ENCODE measurements around the gene MAGEB18. TPM values are rescaled to one million over a fixed set of nuclear protein-coding genes. Genes with fewer than 3 reads are reported as not detected.

MAGEB18 gene
- total RNA-seq (2012; rRNA removed), result not detected in 2 replicates

DNA sequence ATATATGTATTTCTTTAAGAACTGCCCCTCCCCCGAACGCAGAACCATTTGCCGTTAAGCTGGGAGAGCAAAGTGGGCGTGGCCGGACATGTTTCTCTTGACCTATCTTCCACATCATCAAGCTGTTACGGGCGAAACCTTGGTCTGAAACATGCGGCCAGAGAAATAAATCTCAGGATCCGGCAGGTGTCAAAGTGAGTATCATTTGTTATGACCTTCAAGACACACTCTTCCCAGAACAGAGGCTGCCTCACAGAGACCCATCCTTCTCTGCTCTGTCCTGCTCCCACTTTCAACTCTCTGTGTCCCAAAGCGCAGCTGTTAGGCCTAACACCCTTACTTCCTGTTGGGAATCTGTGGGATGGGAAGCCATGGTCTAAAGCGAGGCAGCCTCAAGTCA is at the start of gene MAGEB18:
TSS of gene MAGEB18 (plus strand) at position 70 of the 400 bp plus-strand sequence. CDS start 643 bp downstream, outside the sequence.
- no peaks in the 10 kb centered on the region for H3K4me1 ChIP-seq (ENCODE audit: control insufficient read depth, insufficient read depth, low read length)
- H3K27me3 ChIP-seq (ENCODE audit: control insufficient read depth, insufficient read depth, low read length), result no peaks in the 10 kb centered on the region
- no peaks in the 10 kb centered on the region for H3K9me3 ChIP-seq (replicated peaks; ENCODE audit: low read length)
- H3K4me3 ChIP-seq (ENCODE audit: low read length), result no peak within 1 kb of the TSS
- no peak within 1 kb of the TSS for H3K4me2 ChIP-seq (ENCODE audit: low read length)
- no peaks in the 10 kb centered on the region for H3K36me3 ChIP-seq (ENCODE audit: insufficient read depth, low read length)
- no peak within 1 kb of the TSS for H3K9ac ChIP-seq (ENCODE audit: low read depth, low read length)

DNA sequence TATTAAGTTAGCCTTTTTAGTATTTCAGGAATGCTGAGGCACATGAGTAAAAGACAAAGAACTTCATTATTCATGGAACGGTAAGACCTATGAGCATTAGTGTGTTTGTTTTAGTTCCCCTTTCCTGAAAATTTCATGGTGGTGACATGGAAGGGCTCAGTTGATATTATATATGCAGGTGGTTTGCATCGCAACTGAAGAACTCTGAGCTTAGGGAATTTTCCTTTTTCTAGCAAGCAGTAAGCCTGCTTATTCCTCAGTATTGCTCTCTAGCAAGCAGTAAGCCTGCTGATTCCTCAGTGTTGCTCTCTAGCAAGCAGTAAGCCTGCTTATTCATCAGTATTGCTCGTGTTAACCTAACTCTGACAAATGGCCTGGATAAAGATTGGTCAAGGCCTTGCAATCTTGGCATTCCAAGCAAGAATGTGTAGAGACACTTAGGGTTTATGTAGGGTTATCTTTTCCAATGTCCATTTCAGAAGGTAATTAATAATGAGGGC is 37.7 kb upstream of the MAGEB18 start:
- H3K27me3 ChIP-seq (ENCODE audit: control insufficient read depth, insufficient read depth, low read length), result no peaks in the 10 kb centered on the region
- no peak overlapping the region for H3K4me2 ChIP-seq (ENCODE audit: low read length)
- H3K36me3 ChIP-seq (ENCODE audit: insufficient read depth, low read length), result no peaks in the 10 kb centered on the region
- no peak overlapping the region for H3K4me3 ChIP-seq (ENCODE audit: low read length)
- no peaks in the 10 kb centered on the region for H3K4me1 ChIP-seq (ENCODE audit: control insufficient read depth, insufficient read depth, low read length)
- H3K9me3 ChIP-seq (replicated peaks; ENCODE audit: low read length), result peaks cover 4% of the 10 kb centered on the region
- no peak overlapping the region for H3K9ac ChIP-seq (ENCODE audit: low read depth, low read length)

DNA sequence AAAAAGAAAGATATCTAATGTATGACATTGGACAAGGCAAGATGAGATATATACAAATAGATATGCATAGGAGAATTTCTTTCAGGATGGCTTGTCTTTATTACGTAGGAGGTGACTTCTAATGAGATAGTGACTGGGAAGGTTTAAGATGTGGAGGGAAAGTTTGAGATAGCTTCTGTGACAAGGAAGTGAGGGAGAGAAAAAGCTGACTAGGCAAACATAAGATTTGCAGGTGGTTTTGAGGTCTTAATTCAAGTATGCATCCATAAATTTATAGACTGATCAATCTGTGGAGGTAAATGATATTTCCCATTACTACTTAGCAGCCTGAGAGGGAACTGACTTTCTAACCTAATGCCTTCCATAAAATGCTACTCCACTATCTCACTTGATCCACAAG is 29.0 kb upstream of the MAGEB18 start:
- Histone ChIP-seq H3K9me3 (replicated peaks; ENCODE audit: low read length) (peaks cover 4% of the 10 kb centered on the region), H3K4me3 (ENCODE audit: low read length) (no peak overlapping the region), H3K4me2 (ENCODE audit: low read length) (no peak overlapping the region), H3K9ac (ENCODE audit: low read depth, low read length) (no peak overlapping the region), H3K36me3 (ENCODE audit: insufficient read depth, low read length) (no peaks in the 10 kb centered on the region), H3K27me3 (ENCODE audit: control insufficient read depth, insufficient read depth, low read length) (no peaks in the 10 kb centered on the region), H3K4me1 (ENCODE audit: control insufficient read depth, insufficient read depth, low read length) (no peaks in the 10 kb centered on the region)

DNA sequence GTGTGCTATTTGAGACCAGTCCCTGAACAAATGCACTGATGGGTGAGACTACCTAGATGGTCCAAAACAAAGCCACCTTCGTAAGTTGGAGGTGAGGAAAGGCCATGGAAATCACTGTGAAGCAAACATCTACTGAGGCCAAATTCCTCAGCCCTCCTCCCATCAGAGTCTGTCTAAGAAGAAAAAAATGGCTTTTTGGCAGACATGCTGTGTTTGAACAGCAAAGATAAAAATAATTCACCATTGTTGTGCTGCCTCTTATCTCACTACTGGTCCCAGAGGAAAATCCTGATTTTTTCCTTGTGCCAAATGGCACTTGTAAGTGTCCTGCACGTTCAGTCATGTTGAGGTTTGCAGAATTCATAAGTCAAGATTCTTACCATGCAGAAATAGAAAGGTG is 7.9 kb downstream of the MAGEB18 start:
- H3K9me3 ChIP-seq (replicated peaks; ENCODE audit: low read length), result peaks cover 2% of the 10 kb centered on the region
- no peak overlapping the region for H3K4me2 ChIP-seq (ENCODE audit: low read length)
- no peak overlapping the region for H3K4me3 ChIP-seq (ENCODE audit: low read length)
- no peaks in the 10 kb centered on the region for H3K4me1 ChIP-seq (ENCODE audit: control insufficient read depth, insufficient read depth, low read length)
- no peaks in the 10 kb centered on the region for H3K36me3 ChIP-seq (ENCODE audit: insufficient read depth, low read length)
- H3K27me3 ChIP-seq (ENCODE audit: control insufficient read depth, insufficient read depth, low read length), result no peaks in the 10 kb centered on the region
- H3K9ac ChIP-seq (ENCODE audit: low read depth, low read length), result no peak overlapping the region

DNA sequence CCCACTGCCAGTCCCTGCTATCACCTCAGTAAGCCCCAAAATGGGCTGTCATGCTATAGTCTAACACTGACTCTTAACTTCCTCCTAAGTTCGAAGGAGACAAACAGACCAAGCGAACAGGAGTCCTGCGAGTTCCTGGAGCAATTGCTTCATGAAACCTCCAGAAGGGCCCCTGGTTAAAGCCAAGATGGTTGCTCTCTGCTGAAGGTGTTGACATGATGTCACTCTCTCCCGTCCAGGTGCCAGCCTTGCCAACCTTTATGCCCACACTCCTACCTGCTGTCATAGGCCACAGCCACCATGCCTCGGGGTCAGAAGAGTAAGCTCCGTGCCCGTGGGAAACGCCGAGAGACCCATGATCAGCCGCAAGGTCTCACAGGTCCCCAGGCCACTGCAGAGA is 22.2 kb downstream of the MAGEB18 start, which contains the start of gene MAGEB6B:
TSS of gene MAGEB6B (plus strand) at position 301 of the 400 bp plus-strand sequence. CDS start at position 301, 0 bp downstream.
- Histone ChIP-seq H3K9ac (ENCODE audit: low read depth, low read length) (no peak within 1 kb of the TSS), H3K4me3 (ENCODE audit: low read length) (no peak within 1 kb of the TSS), H3K36me3 (ENCODE audit: insufficient read depth, low read length) (no peaks in the 10 kb centered on the region)

More for the DNA sequence above, 22.2 kb downstream of the MAGEB18 start, which contains the start of gene MAGEB6B:
- Histone ChIP-seq H3K27me3 (ENCODE audit: control insufficient read depth, insufficient read depth, low read length) (no peaks in the 10 kb centered on the region), H3K4me2 (ENCODE audit: low read length) (no peak within 1 kb of the TSS), H3K9me3 (replicated peaks; ENCODE audit: low read length) (peaks cover 4% of the 10 kb centered on the region), H3K4me1 (ENCODE audit: control insufficient read depth, insufficient read depth, low read length) (no peaks in the 10 kb centered on the region)
